ENCODE results near the gene C9orf152.
A peak's percentile ranks its signal among the peaks of the same experiment; 100 is the strongest.
"Not testable (repeated sequence)": the region's sequence is repeated elsewhere in the genome, so short reads cannot be mapped to it uniquely, and the experiment has no call there.

The C9orf152 gene

GRCh38 chr9:110255034-110255462 lies 47.1 kb upstream of the C9orf152 start:
- peak overlapping the region; percentile 96 for H3K27ac ChIP-seq
- peaks cover 58% of the 10 kb centered on the region for H3K4me1 ChIP-seq (ENCODE audit: low read depth, poor library complexity, severe bottlenecking)

DNA sequence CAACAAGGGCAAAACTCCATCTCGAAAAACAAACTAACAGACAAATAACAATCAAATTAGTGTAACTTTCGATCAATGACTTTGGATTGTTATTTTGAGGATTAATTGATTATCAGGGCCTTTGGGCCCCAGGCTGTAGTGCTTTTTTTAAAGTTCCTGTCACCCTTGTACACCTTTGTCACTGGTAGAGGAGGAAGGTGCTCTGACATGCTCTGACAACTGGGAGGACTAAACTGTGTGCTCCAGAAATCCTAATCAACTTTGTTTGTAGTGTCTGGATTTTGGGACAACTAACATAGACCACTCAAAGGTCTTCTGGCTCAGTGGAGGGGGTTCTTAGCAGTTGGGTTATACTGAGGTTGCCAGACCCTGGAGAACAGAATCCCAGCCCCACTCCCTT lies 46.5 kb upstream of the C9orf152 start:
- Histone ChIP-seq H3K4me1 (ENCODE audit: low read depth, poor library complexity, severe bottlenecking) (peaks cover 57% of the 10 kb centered on the region), H3K27ac (peak overlapping the region; percentile 11; the same call in 1 of the 2 replicates), H3K4me3 (IDR thresholded peaks at IDR 0.05; ENCODE audit: insufficient read depth, low read depth, low read length) (no peak overlapping the region), H3K27me3 (ENCODE audit: insufficient read depth, low read depth) (no peaks in the 10 kb centered on the region), H4K20me1 (ENCODE audit: insufficient read depth) (peaks cover 46% of the 10 kb centered on the region), H3K4me2 (peak overlapping the region; percentile 96), H3K36me3 (ENCODE audit: insufficient read depth) (peaks cover 8% of the 10 kb centered on the region; the same call in 1 of the 2 replicates), H2AFZ (ENCODE audit: low read depth) (no peak overlapping the region), H3K79me2 (ENCODE audit: insufficient read depth, low read depth) (peaks cover 68% of the 10 kb centered on the region), H3K9ac (peak overlapping the region; percentile 93; the same call in 1 of the 2 replicates)
- TF ChIP-seq, protein P1, sequence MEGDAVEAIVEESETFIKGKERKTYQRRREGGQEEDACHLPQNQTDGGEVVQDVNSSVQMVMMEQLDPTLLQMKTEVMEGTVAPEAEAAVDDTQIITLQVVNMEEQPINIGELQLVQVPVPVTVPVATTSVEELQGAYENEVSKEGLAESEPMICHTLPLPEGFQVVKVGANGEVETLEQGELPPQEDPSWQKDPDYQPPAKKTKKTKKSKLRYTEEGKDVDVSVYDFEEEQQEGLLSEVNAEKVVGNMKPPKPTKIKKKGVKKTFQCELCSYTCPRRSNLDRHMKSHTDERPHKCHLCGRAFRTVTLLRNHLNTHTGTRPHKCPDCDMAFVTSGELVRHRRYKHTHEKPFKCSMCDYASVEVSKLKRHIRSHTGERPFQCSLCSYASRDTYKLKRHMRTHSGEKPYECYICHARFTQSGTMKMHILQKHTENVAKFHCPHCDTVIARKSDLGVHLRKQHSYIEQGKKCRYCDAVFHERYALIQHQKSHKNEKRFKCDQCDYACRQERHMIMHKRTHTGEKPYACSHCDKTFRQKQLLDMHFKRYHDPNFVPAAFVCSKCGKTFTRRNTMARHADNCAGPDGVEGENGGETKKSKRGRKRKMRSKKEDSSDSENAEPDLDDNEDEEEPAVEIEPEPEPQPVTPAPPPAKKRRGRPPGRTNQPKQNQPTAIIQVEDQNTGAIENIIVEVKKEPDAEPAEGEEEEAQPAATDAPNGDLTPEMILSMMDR (conservative IDR thresholded peaks at IDR 0.05; ENCODE audit: low read depth, low read length) = no peak

More at GRCh38 chr9:110255034-110255462, 47.1 kb upstream of the C9orf152 start:
- TF ChIP-seq, protein P1 (conservative IDR thresholded peaks at IDR 0.05; ENCODE audit: low read depth, low read length) = no peak
- 0 out of 2 replicates have a peak, but pooled peaks cover 8% of the 10 kb centered on the region for H3K36me3 ChIP-seq (ENCODE audit: insufficient read depth)
- peaks cover 46% of the 10 kb centered on the region for H4K20me1 ChIP-seq (ENCODE audit: insufficient read depth)
- peaks cover 62% of the 10 kb centered on the region for H3K79me2 ChIP-seq (ENCODE audit: insufficient read depth, low read depth)
- no peaks in the 10 kb centered on the region for H3K27me3 ChIP-seq (ENCODE audit: insufficient read depth, low read depth)
- peak overlapping the region; percentile 48; the same call in 1 of the 2 replicates for H2AFZ ChIP-seq (ENCODE audit: low read depth)
- H3K9ac ChIP-seq = peak overlapping the region; percentile 93
- no peak overlapping the region for H3K4me3 ChIP-seq (IDR thresholded peaks at IDR 0.05; ENCODE audit: insufficient read depth, low read depth, low read length)
- peak overlapping the region; percentile 96 for H3K4me2 ChIP-seq

DNA sequence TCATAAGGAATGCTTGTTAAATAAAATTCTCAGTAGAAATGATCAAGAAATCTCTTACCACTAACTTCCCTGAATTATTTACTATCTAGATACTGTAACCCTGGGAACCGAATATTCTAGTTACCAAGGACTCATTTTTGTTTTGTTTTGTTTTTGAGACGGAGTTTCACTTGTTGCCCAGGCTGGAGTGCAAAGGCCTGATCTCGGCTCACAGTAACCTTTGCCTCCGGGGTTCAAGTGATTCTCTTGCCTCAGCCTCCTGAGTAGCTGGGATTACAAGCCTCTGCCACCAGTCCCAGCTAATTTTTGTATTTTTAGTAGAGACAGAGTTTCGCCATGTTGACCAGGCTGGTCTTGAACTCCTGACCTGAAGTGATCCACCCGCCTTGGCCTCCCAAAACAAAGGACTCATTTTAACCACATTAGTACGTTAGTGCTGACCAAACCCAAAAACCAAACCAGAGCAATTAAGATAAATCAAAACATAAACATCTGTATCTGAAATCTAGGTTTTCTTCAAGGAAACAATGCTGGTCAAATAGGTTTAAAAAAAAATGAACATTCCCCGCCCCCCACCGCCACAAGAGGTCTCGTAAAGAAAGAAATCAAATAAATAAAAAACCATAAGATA lies 44.7 kb upstream of the C9orf152 start:
- peaks cover 79% of the 10 kb centered on the region for H3K79me2 ChIP-seq (ENCODE audit: insufficient read depth, low read depth)
- H3K4me1 ChIP-seq (ENCODE audit: low read depth, poor library complexity, severe bottlenecking) = peaks cover 38% of the 10 kb centered on the region
- peaks cover 17% of the 10 kb centered on the region; the same call in 1 of the 2 replicates for H3K36me3 ChIP-seq (ENCODE audit: insufficient read depth)
- H3K4me3 ChIP-seq (IDR thresholded peaks at IDR 0.05; ENCODE audit: insufficient read depth, low read depth, low read length) = no peak overlapping the region
- no peak overlapping the region for H2AFZ ChIP-seq (ENCODE audit: low read depth)
- H3K9ac ChIP-seq = no peak overlapping the region
- no peak overlapping the region for H3K27ac ChIP-seq
- TF ChIP-seq, protein P1 (conservative IDR thresholded peaks at IDR 0.05; ENCODE audit: low read depth, low read length) = no peak
- no peaks in the 10 kb centered on the region for H3K27me3 ChIP-seq (ENCODE audit: insufficient read depth, low read depth)
- H4K20me1 ChIP-seq (ENCODE audit: insufficient read depth) = peaks cover 46% of the 10 kb centered on the region
- H3K4me2 ChIP-seq = peak overlapping the region; percentile 96; the same call in 1 of the 2 replicates

GRCh38 chr9:110251770-110252169 lies 43.8 kb upstream of the C9orf152 start:
- H3K27me3 ChIP-seq (ENCODE audit: insufficient read depth, low read depth); H3K4me3 ChIP-seq (IDR thresholded peaks at IDR 0.05; ENCODE audit: insufficient read depth, low read depth, low read length); H3K4me2 ChIP-seq; H2AFZ ChIP-seq (ENCODE audit: low read depth); H3K27ac ChIP-seq; H3K9ac ChIP-seq: not testable (repeated sequence)
- Histone ChIP-seq H3K79me2 (ENCODE audit: insufficient read depth, low read depth) (peaks cover 84% of the 10 kb centered on the region), H4K20me1 (ENCODE audit: insufficient read depth) (peaks cover 46% of the 10 kb centered on the region), H3K36me3 (ENCODE audit: insufficient read depth) (peaks cover 17% of the 10 kb centered on the region; the same call in 1 of the 2 replicates), H3K4me1 (ENCODE audit: low read depth, poor library complexity, severe bottlenecking) (peaks cover 38% of the 10 kb centered on the region)

DNA sequence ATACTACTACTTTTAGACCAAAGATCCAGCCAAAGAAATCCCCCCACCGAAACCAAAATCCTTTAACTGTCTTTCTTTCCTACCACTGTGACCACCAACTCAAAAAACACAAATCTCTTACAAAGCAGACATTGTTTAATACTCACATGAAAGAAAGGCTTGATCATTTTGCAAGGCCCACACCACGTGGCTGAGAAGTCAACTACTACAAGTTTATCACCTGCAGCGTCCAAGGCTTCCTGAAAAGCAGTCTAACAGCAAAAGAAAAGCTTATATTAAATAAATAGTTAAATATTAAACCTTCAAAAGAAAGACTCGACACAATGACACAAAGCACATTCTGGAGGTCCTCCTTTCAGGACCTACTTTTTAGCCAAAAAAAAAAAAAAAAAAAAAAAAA lies 43.3 kb upstream of the C9orf152 start:
- Histone ChIP-seq H3K36me3 (ENCODE audit: insufficient read depth) (peaks cover 17% of the 10 kb centered on the region; the same call in 1 of the 2 replicates), H4K20me1 (ENCODE audit: insufficient read depth) (peaks cover 46% of the 10 kb centered on the region), H3K79me2 (ENCODE audit: insufficient read depth, low read depth) (peaks cover 83% of the 10 kb centered on the region), H3K27ac (no peak overlapping the region), H3K4me3 (IDR thresholded peaks at IDR 0.05; ENCODE audit: insufficient read depth, low read depth, low read length) (no peak overlapping the region), H3K27me3 (ENCODE audit: insufficient read depth, low read depth) (no peaks in the 10 kb centered on the region), H3K9ac (no peak overlapping the region), H3K4me2 (no peak overlapping the region), H3K4me1 (ENCODE audit: low read depth, poor library complexity, severe bottlenecking) (peaks cover 38% of the 10 kb centered on the region), H2AFZ (ENCODE audit: low read depth) (no peak overlapping the region)
- TF ChIP-seq, protein P1 (conservative IDR thresholded peaks at IDR 0.05; ENCODE audit: low read depth, low read length) = no peak
